Astrocyte of the cerebellum (primary cell): ENCODE measurements around the gene MBOAT7.

Source experiments
- DNase-seq: peaks from one replicate; pipeline ENCODE4 v3.0.0-alpha.2; 2011; ENCODE audit warnings: low read depth
- H3K4me3 ChIP-seq: 2 replicates; pipeline ENCODE4 v1.5.1; 2011; ENCODE audit warnings: mild to moderate bottlenecking, low read depth, low read length, moderate library complexity
- in situ Hi-C: cut with HindIII; loops from 2 replicates; pipeline ENCODE4 v1.10.0; 2017; ENCODE audit warnings: low sequenced_read_pairs
- TF ChIP-seq, protein P1 (sequence below): IDR thresholded peaks from 2 replicates; pipeline ENCODE4 v1.5.1; 2012; ENCODE audit warnings: low read length, low read depth, moderate library complexity, mild to moderate bottlenecking; ENCODE audit errors: missing control alignments

Gene MBOAT7

DNA sequence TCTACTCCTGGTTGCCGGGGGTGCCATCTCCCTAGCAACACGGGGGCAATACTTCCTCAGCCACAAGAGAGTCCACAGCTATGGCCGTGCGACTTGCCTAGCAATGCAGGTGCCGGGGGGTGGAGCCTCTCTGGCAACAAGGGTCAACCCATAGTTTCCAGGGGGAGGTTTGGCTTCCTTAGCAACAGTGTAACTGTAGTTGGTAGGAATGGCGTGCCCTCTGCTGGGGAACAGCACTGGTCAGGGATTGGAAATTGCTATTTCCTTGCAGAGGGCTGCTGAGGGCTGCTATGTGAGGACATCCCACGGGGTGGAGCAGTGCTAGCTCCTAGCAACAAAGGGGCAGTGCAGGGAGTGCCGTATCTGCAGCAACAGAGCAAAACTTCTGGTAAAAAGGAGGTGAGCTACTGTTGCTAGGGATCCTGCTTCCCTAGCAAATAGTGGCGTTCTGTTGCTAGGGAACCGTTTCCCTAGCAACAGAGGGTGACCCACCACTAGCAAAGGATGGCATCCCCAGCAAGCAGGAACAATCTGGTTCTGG lies 9.4 kb downstream of the MBOAT7 start:
- TF ChIP-seq, protein P1, sequence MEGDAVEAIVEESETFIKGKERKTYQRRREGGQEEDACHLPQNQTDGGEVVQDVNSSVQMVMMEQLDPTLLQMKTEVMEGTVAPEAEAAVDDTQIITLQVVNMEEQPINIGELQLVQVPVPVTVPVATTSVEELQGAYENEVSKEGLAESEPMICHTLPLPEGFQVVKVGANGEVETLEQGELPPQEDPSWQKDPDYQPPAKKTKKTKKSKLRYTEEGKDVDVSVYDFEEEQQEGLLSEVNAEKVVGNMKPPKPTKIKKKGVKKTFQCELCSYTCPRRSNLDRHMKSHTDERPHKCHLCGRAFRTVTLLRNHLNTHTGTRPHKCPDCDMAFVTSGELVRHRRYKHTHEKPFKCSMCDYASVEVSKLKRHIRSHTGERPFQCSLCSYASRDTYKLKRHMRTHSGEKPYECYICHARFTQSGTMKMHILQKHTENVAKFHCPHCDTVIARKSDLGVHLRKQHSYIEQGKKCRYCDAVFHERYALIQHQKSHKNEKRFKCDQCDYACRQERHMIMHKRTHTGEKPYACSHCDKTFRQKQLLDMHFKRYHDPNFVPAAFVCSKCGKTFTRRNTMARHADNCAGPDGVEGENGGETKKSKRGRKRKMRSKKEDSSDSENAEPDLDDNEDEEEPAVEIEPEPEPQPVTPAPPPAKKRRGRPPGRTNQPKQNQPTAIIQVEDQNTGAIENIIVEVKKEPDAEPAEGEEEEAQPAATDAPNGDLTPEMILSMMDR = peak; percentile 89
- no peak overlapping the region for H3K4me3 ChIP-seq
- in situ Hi-C loops = no loop called here
- peak; percentile 79 for DNase-seq

DNA sequence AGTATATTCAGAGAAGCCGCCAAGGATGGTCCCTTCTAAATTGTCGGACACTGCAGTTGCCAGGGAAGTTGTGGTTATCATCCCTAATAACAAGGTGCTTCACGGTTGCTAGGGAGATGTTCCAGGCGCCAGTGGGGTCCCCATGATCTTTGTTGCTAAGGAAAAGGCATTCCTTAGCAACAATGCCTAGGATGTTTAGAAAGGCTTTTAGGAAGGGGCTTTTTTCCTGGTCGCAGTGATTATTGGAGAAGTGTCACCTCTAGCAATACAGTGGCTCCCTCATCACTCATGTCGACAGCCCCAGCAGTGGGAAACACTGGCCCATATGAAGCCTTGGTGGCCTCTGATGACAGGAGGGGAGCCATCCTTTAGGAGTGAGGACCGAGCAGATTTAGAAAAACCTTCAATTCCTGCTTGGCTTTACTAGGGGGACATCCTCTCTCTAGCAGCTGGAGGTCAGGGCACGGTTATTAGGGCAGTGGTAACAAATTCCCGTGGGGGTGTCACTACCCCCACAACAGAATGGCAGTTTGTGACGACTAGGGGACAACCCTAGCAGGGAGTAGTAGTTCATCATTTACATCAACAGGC lies 10.0 kb downstream of the MBOAT7 start:
- H3K4me3 ChIP-seq = no peak overlapping the region
- in situ Hi-C loops = no loop called here
- DNase-seq = no peak
- TF ChIP-seq, protein P1 = no peak

DNA sequence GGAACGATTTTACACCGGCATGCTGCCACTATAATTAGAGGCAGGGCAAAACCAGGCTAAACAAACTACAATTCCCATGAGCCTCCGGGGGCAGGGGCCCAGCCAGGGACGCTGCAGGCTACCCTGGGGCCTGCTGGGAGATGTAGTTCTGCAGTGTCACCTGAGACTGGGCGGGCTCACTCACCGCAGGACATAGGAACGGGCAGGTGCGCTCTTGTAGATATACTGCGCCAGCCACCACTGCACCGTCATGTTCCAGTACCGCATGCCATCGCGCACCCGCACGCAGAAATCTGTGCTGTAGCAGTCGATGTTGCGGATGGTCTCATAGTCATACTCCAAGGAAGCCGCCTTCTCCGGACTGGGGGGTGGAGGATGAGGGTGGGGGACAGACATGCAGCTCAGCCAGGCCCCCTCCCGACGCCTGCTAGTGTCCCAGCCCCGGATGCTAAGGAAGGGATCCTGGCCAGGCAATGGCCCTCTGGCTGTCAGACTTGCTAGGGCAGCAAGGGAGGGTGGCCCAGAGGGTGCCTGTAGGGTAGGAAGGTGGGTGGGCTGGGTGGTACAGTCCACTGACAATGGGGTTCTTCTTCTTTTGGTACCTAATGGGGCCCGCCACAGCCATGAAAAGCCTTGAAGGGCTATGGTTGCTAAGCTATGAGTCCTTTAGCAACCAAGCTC lies 10.7 kb downstream of the MBOAT7 start:
- no peak for DNase-seq
- TF ChIP-seq, protein P1 = no peak
- H3K4me3 ChIP-seq = no peak overlapping the region
- in situ Hi-C loops = no loop called here

DNA sequence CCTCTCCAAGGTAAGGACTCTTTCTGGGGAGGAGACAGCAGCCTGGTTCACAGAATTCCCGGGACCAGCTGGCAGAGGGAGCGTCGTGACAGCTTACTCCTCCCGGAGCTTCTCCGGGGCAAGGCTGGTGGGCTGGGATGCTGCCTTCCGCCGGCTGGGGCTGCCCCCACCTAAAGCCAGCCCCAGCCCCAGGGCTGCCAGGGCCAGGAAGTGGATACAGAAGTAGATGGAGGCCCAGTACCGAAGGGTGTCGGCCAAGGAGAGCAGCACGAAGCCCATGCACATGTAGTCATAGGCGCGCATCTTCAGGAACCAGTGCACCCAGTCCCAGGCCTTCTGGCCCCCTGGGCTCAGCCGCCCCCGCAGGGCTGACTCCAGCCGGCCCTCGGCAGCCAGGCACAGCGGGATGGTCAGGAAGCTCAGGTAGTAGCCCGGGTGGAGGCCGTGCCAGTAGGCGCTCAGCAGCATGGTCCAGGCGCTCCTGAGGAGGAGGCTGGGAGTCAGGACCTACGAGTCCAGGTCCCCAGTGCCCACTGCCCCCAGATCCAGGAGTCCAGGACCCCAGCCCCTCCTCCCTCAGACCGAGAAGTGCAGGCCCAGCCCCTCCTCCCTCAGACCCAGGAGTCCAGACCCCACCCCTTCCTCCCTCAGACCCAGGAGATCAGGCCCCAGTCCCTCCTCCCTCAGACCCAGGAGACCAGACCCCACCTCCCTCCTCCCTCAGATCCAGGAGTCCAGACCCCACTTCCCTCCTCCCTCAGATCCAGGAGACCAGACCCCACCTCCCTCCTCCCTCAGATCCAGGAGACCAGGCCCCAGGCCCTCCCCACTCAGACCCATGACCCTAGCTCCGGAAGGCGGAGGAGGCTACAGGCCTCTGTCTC lies 15.2 kb downstream of the MBOAT7 start:
- DNase-seq = no peak
- in situ Hi-C loops = no loop called here
- no peak overlapping the region for H3K4me3 ChIP-seq
- TF ChIP-seq, protein P1 = no peak

DNA sequence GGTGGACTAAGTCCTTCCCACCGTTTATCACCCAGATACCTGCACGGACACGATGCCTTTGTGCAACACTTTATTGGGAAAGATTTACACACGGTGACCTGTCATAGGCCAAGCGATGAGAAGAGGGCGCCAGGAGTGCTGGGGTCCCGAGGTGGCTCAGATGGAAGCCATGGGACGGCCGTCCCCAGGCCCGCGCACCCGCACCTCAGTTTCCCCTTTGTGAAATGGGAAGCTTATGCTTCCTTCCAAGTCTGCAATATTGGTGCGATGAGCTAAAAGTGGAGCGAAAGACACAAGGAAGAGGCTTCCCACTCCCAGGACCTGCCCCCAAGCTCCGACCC lies 16.1 kb downstream of the MBOAT7 start:
- no peak for DNase-seq
- TF ChIP-seq, protein P1 = no peak
- no peak overlapping the region for H3K4me3 ChIP-seq
- in situ Hi-C loops = no loop called here
